Endothelial cell of umbilical vein (primary cell): ENCODE measurements around the gene SIAH2. TPM values are rescaled to one million over a fixed set of nuclear protein-coding genes. Genes with fewer than 3 reads are reported as not detected.

Experiments
- BruUV-seq: library from RNA; stranded (reverse); fragments of 400-500 nt; replicated peaks from 2 replicates; lab custom pipeline; 2021; lab: Mats Ljungman, UMichigan
- CTCF ChIA-PET: fragments of 300-600, 350-600 bp; sonication (Branson Sonifier 250); formaldehyde crosslinking; loops from one replicate; lab custom pipeline; 2021; ENCODE audit warnings: antibody characterized with exemption, inconsistent platforms; lab: Charles Lee
- POLR2A ChIA-PET: fragments of 300-600, 350-600 bp; sonication (Branson Sonifier 250); formaldehyde crosslinking; loops from one replicate; lab custom pipeline; 2021; ENCODE audit warnings: antibody characterized with exemption, inconsistent platforms; lab: Charles Lee
- DNase-seq: peaks from one replicate; pipeline ENCODE4 v3.0.0-alpha.2; 2011; ENCODE audit warnings: low read depth, low spot score
- FAIRE-seq: peaks from 2 replicates; lab custom pipeline; 2011; peaks lifted over from hg19 to GRCh38; lab: Jason Lieb, UNC
- H2AFZ ChIP-seq: 2 replicates; pipeline ENCODE4 v1.6.0; 2012; ENCODE audit warnings: low read depth, low read length, control low read depth, inconsistent platforms
- H3K27ac ChIP-seq: 2 replicates; pipeline ENCODE4 v1.5.1; 2011; ENCODE audit warnings: low read depth, mild to moderate bottlenecking, control low read depth, low read length, moderate library complexity; ENCODE audit not compliant: insufficient read depth
- H3K27me3 ChIP-seq, 2 experiments: 2 replicates each; pipeline versions ENCODE4 v1.6.0 to v1.6.1; 2011; ENCODE audit warnings: low read length in 2 of 2, mixed read lengths in 1 of 2; ENCODE audit not compliant: control insufficient read depth in 2 of 2, insufficient read depth in 2 of 2
- H3K36me3 ChIP-seq, 2 experiments: 2 replicates in 1 of 2; 3 replicates in 1 of 2; pipeline ENCODE4 v1.5.1; 2011; ENCODE audit warnings: low read length in 2 of 2, mild to moderate bottlenecking in 1 of 2, moderate library complexity in 1 of 2; ENCODE audit not compliant: control insufficient read depth in 2 of 2, insufficient read depth in 2 of 2; ENCODE audit errors: extremely low read depth in 1 of 2
- H3K4me1 ChIP-seq: 3 replicates; pipeline ENCODE4 v1.5.1; 2011; ENCODE audit warnings: mild to moderate bottlenecking, low read length; ENCODE audit not compliant: control insufficient read depth, insufficient read depth; ENCODE audit errors: extremely low read depth
- H3K4me2 ChIP-seq: 2 replicates; pipeline ENCODE4 v1.6.1; 2011; ENCODE audit warnings: low read length, control low read depth, mixed read lengths; ENCODE audit not compliant: insufficient read depth
- H3K4me3 ChIP-seq, 3 experiments: fragments of 200-600 bp in 1 of 3; sonication (generic), shearing (Covaris generic) in 1 of 3; replicated peaks in 1 of 3; 2 replicates each; pipeline ENCODE4 v1.5.1; 2011 to 2016; ENCODE audit warnings: control low read depth in 3 of 3, low read length in 3 of 3, mild to moderate bottlenecking in 2 of 3, inconsistent platforms in 1 of 3, low read depth in 1 of 3, moderate library complexity in 1 of 3; ENCODE audit not compliant: insufficient read depth in 1 of 3
- H3K79me2 ChIP-seq: 2 replicates; pipeline ENCODE4 v1.6.0; 2012; ENCODE audit warnings: low read length, inconsistent platforms; ENCODE audit not compliant: control insufficient read depth, insufficient read depth
- H3K9ac ChIP-seq: replicated peaks from 2 replicates; pipeline ENCODE3; 2011; ENCODE audit warnings: low read length, control low read depth; ENCODE audit not compliant: insufficient read depth; ENCODE audit errors: extremely low read depth
- H3K9me1 ChIP-seq: replicated peaks from 3 replicates; pipeline ENCODE4 v1.6.0; 2011; ENCODE audit warnings: mild to moderate bottlenecking, low read length; ENCODE audit not compliant: control insufficient read depth, insufficient read depth; ENCODE audit errors: extremely low read depth
- H3K9me3 ChIP-seq: replicated peaks from 2 replicates; pipeline ENCODE4 v1.5.1; 2012; ENCODE audit warnings: low read length, inconsistent platforms; ENCODE audit not compliant: control insufficient read depth, insufficient read depth
- H4K20me1 ChIP-seq: replicated peaks from 2 replicates; pipeline ENCODE3; 2011; ENCODE audit warnings: mild to moderate bottlenecking, low read length; ENCODE audit not compliant: control insufficient read depth, insufficient read depth; ENCODE audit errors: extremely low read depth
- EZH2 ChIP-seq: IDR thresholded peaks from 2 replicates; pipeline ENCODE4 v1.6.1; 2012; ENCODE audit warnings: borderline replicate concordance, low read depth, mild to moderate bottlenecking, moderate library complexity, low read length, inconsistent platforms; ENCODE audit not compliant: severe bottlenecking
- FOS ChIP-seq: IDR thresholded peaks from 2 replicates; pipeline ENCODE4 v1.6.1; 2011; ENCODE audit warnings: mild to moderate bottlenecking, low read length, moderate library complexity, borderline replicate concordance; ENCODE audit not compliant: insufficient read depth
- GATA2 ChIP-seq: IDR thresholded peaks from 2 replicates; pipeline ENCODE4 v1.7.0; 2011; ENCODE audit warnings: low read depth, mild to moderate bottlenecking, moderate library complexity, mixed read lengths, low read length; ENCODE audit not compliant: insufficient read length, insufficient read depth
- JUN ChIP-seq: IDR thresholded peaks from 2 replicates; pipeline ENCODE4 v1.6.1; 2011; ENCODE audit warnings: borderline replicate concordance, low read depth; ENCODE audit not compliant: insufficient read length, insufficient read depth
- MYC ChIP-seq: IDR thresholded peaks from one replicate; pipeline ENCODE4 v1.6.1; 2011; ENCODE audit warnings: mild to moderate bottlenecking, low read depth, low read length
- POLR2A ChIP-seq: IDR thresholded peaks from 2 replicates; pipeline ENCODE4 v1.6.1; 2012; ENCODE audit warnings: low read depth, mild to moderate bottlenecking, control low read depth, low read length
- POLR2AphosphoS5 ChIP-seq: IDR thresholded peaks from 2 replicates; pipeline ENCODE4 v1.6.1; 2012; ENCODE audit warnings: low read depth, mild to moderate bottlenecking, control low read depth, low read length, moderate library complexity; ENCODE audit not compliant: insufficient read depth
- dilution Hi-C: fragments of 300-500 bp; cut with MboI; formaldehyde crosslinking; loops from one replicate; pipeline ENCODE4 v1.15.0; 2019; ENCODE audit warnings: low sequenced_read_pairs; ENCODE audit not compliant: extremely low pct_ligation_motif_present
- intact Hi-C: fragments of 100-400 bp; cut with micrococcal nuclease; formaldehyde crosslinking; loops from one replicate; pipeline ENCODE4 v1.10.0; 2022
- polyA plus RNA-seq, 4 experiments: library from polyadenylated mRNA; depleted of rRNA in 3 of 4; stranded (reverse) in 3 of 4; unstranded in 1 of 4; fragments of >200 nt; gene quantifications; 2 replicates each; pipeline versions ENCODE4 v1.2.1 to v1.2.3, GENCODE V29; 2011 to 2012; ENCODE audit warnings: missing spikeins in 1 of 4
- total RNA-seq: library from RNA; stranded (reverse); gene quantifications from 2 replicates; pipeline ENCODE4 v1.2.3, GENCODE V29; 2021
- TF ChIP-seq, protein P1 (sequence below), 2 donors: IDR thresholded peaks; 1 replicate in 1 of 2; 2 replicates in 1 of 2; pipeline ENCODE4 v1.5.1; 2011; ENCODE audit warnings: low read length in 2 of 2, mild to moderate bottlenecking in 2 of 2, moderate library complexity in 2 of 2, control low read depth in 1 of 2, inconsistent platforms in 1 of 2, low read depth in 1 of 2; ENCODE audit not compliant: insufficient read depth in 1 of 2; ENCODE audit errors: extremely low read depth in 1 of 2
- TF ChIP-seq, protein P2 (sequence below): IDR thresholded peaks from 2 replicates; pipeline ENCODE4 v1.6.1; 2011; ENCODE audit not compliant: insufficient read depth, insufficient read length

SIAH2 gene
- total and polyA plus RNA-seq, 2 donors (not counting 3 experiments of a cell fraction or from before 2014, with no cell fraction given), result 16.7 to 25.1 TPM

DNA sequence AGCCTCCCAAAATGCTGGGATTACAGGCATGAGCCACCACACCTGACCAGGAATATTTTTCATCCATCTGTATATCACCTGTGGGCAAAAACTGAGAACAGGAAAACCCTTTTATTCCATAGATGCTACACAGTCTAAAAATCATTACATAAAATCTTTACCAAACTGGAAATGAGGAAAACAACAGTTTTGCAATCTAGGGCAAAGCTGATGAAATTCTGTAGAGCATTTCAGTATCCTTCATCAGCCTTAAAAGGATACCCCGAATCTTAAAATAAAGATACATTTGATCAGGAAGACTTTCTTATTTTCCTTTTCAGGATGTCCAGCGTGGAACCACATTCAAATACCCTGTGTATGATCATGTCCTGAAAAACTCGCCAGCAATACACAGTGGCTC, 7.1 kb downstream of the SIAH2 start:
- no peak for TF ChIP-seq POLR2AphosphoS5
- no peak for TF ChIP-seq JUN
- TF ChIP-seq POLR2A, result no peak
- no peak for TF ChIP-seq EZH2
- TF ChIP-seq, protein P1, sequence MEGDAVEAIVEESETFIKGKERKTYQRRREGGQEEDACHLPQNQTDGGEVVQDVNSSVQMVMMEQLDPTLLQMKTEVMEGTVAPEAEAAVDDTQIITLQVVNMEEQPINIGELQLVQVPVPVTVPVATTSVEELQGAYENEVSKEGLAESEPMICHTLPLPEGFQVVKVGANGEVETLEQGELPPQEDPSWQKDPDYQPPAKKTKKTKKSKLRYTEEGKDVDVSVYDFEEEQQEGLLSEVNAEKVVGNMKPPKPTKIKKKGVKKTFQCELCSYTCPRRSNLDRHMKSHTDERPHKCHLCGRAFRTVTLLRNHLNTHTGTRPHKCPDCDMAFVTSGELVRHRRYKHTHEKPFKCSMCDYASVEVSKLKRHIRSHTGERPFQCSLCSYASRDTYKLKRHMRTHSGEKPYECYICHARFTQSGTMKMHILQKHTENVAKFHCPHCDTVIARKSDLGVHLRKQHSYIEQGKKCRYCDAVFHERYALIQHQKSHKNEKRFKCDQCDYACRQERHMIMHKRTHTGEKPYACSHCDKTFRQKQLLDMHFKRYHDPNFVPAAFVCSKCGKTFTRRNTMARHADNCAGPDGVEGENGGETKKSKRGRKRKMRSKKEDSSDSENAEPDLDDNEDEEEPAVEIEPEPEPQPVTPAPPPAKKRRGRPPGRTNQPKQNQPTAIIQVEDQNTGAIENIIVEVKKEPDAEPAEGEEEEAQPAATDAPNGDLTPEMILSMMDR (IDR thresholded peaks at IDR 0.05; ENCODE audit: extremely low read depth in 1 of 2, insufficient read depth in 1 of 2, low read depth in 1 of 2, low read length in 2 of 2), result no peak
- TF ChIP-seq FOS, result no peak
- no peak for TF ChIP-seq MYC
- TF ChIP-seq, protein P2, sequence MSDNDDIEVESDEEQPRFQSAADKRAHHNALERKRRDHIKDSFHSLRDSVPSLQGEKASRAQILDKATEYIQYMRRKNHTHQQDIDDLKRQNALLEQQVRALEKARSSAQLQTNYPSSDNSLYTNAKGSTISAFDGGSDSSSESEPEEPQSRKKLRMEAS, result no peak
- no peak for TF ChIP-seq GATA2
- CTCF ChIA-PET, result interaction anchor here (1.2 kb wide), 1 partner anchor 11 kb away, joined by 3 read pairs; no protein-coding TSS in a partner anchor
- H3K9ac ChIP-seq, result no peak overlapping the region
- no peak overlapping the region for H2AFZ ChIP-seq
- H3K4me2 ChIP-seq, result no peak overlapping the region
- H3K9me1 ChIP-seq, result no peaks in the 10 kb centered on the region
- H3K27me3 ChIP-seq, result no peaks in the 10 kb centered on the region
- H3K79me2 ChIP-seq, result peaks cover 84% of the 10 kb centered on the region
- peaks cover 7% of the 10 kb centered on the region for H3K4me1 ChIP-seq
- POLR2A ChIA-PET, result no interaction called here
- no peak overlapping the region for H3K4me3 ChIP-seq
- no peak overlapping the region for H3K27ac ChIP-seq
- DNase-seq (no peak), FAIRE-seq (no peak)
- H3K36me3 ChIP-seq, result no peaks in the 10 kb centered on the region
- intact Hi-C loops, result no loop called here
- dilution Hi-C loops, result no loop called here
- BruUV-seq, result no TSS peak
- H4K20me1 ChIP-seq, result no peaks in the 10 kb centered on the region
- H3K9me3 ChIP-seq, result no peaks in the 10 kb centered on the region
